ENCODE results near the gene PLEKHM3. TPM values are rescaled to one million over a fixed set of nuclear protein-coding genes. Genes with fewer than 3 reads are reported as not detected.

The PLEKHM3 gene
- total RNA-seq, 1 donor from 2014 or later, result 12.5 TPM

DNA sequence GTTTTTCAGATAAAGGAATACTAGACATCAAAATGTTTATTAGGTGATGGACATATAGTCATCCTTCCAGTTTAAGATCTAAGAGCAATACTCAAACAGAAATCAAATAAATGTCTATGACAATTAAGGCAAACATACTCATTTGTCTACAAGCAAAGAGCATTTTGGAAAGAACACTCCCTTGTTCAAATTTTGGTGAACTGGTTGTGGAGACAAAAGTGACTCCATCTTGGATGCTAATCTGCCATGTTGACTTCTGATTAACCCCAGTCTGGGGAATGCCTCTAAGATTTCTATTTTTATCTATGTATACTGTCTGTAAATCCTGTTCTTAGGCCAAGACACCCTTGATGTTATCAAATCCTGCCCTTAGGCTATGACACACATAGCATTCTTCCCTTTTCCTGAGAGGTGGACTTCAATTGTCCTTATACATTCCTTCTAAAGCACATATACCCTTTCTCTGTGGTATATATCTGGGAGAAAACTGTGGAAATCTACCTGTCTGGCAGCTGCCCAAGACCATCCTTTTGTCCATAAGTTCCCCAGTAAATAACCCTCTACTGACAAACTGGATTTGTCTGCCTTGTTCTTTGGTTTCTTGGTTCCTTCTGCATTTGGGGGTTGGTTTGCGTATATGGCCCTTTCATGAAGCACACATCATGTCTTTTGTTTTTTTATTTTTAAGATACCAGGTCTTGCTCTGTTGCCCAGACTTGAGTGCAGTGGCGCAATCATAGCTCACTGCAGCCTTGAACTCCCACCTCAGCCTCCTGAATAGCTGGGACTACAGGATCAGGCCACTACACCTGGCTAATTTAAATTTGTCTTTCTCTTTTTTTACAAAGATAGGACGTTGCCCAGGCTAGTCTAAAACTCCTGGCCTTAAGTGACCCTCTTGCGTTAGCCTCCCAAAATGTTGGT lies 12.5 kb upstream of the PLEKHM3 start:
- no peak overlapping the region for H3K27ac Mint-ChIP-seq (ENCODE audit: unreplicated experiment)
- TF ChIP-seq, protein P1, sequence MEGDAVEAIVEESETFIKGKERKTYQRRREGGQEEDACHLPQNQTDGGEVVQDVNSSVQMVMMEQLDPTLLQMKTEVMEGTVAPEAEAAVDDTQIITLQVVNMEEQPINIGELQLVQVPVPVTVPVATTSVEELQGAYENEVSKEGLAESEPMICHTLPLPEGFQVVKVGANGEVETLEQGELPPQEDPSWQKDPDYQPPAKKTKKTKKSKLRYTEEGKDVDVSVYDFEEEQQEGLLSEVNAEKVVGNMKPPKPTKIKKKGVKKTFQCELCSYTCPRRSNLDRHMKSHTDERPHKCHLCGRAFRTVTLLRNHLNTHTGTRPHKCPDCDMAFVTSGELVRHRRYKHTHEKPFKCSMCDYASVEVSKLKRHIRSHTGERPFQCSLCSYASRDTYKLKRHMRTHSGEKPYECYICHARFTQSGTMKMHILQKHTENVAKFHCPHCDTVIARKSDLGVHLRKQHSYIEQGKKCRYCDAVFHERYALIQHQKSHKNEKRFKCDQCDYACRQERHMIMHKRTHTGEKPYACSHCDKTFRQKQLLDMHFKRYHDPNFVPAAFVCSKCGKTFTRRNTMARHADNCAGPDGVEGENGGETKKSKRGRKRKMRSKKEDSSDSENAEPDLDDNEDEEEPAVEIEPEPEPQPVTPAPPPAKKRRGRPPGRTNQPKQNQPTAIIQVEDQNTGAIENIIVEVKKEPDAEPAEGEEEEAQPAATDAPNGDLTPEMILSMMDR (IDR thresholded peaks at IDR 0.05), result no peak
- H3K36me3 Mint-ChIP-seq (ENCODE audit: unreplicated experiment), result no peaks in the 10 kb centered on the region
- H3K4me1 Mint-ChIP-seq (ENCODE audit: unreplicated experiment), result peaks cover 4% of the 10 kb centered on the region
- no peak for DNase-seq (ENCODE audit: extremely low spot score, unreplicated experiment)
- H3K4me3 Mint-ChIP-seq (ENCODE audit: unreplicated experiment), result no peak overlapping the region
- peaks cover 3% of the 10 kb centered on the region for H3K27me3 Mint-ChIP-seq (ENCODE audit: unreplicated experiment)
- peaks cover 4% of the 10 kb centered on the region for H3K9me3 Mint-ChIP-seq (ENCODE audit: unreplicated experiment)

DNA sequence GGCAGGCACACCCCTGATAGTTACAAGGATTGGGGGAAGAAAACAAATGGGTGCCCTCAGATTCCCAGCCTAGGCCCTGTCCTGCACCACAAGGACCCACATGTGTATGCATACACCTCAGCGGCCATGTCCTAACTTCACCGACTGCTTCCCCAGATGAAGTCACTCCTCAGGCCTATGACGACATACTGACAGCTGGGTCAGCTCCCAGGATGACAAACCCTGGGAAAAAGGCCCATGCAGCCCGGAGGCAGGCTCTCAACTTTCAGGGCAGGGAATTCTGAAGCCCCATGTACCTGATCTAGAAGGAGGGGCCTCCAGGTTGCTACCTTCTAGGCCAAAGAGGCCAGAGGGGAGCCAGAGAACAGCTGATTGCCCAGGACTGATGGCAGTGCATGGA lies 11.0 kb upstream of the PLEKHM3 start:
- peaks cover 17% of the 10 kb centered on the region for H3K27me3 Mint-ChIP-seq (ENCODE audit: unreplicated experiment)
- H3K36me3 Mint-ChIP-seq (ENCODE audit: unreplicated experiment), result no peaks in the 10 kb centered on the region
- H3K4me1 Mint-ChIP-seq (ENCODE audit: unreplicated experiment), result peaks cover 4% of the 10 kb centered on the region
- no peak overlapping the region for H3K27ac Mint-ChIP-seq (ENCODE audit: unreplicated experiment)
- TF ChIP-seq, protein P1 (IDR thresholded peaks at IDR 0.05), result no peak
- no peak overlapping the region for H3K4me3 Mint-ChIP-seq (ENCODE audit: unreplicated experiment)
- DNase-seq (ENCODE audit: extremely low spot score, unreplicated experiment), result no peak
- H3K9me3 Mint-ChIP-seq (ENCODE audit: unreplicated experiment), result peaks cover 4% of the 10 kb centered on the region

DNA sequence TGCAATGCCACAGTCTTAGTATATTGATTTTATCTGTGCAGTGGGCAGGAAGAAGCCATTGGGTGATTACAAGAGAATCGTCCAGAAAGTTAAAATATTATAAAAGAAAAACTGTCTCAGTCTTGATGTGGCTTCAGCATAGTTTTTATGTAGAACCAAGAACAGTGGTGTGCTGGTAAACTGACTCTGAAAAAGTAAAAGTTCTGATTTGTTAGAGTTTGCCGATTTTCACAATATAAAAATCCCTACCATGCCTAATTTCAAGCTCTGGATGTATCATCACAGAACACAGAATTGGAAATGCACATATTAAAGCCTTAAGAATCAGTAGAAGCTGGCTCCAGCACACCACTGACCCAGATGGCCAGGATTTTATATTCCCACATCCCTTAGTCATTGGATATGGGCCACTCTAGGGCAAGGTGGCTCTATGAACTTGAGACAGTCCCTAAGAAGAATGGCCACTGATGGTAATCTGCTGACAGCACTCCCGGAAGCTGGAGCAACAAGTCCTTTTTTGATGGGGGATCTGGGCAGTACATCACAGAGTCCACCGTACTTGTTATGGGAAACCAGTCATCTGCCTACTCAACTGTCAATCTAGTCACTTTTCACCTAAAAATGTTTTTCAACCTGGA lies 9.3 kb upstream of the PLEKHM3 start:
- peaks cover 4% of the 10 kb centered on the region for H3K9me3 Mint-ChIP-seq (ENCODE audit: unreplicated experiment)
- no peak overlapping the region for H3K4me3 Mint-ChIP-seq (ENCODE audit: unreplicated experiment)
- DNase-seq (ENCODE audit: extremely low spot score, unreplicated experiment), result no peak
- no peak overlapping the region for H3K27ac Mint-ChIP-seq (ENCODE audit: unreplicated experiment)
- TF ChIP-seq, protein P1 (IDR thresholded peaks at IDR 0.05), result no peak
- H3K4me1 Mint-ChIP-seq (ENCODE audit: unreplicated experiment), result no peaks in the 10 kb centered on the region
- H3K36me3 Mint-ChIP-seq (ENCODE audit: unreplicated experiment), result no peaks in the 10 kb centered on the region
- H3K27me3 Mint-ChIP-seq (ENCODE audit: unreplicated experiment), result peaks cover 28% of the 10 kb centered on the region

DNA sequence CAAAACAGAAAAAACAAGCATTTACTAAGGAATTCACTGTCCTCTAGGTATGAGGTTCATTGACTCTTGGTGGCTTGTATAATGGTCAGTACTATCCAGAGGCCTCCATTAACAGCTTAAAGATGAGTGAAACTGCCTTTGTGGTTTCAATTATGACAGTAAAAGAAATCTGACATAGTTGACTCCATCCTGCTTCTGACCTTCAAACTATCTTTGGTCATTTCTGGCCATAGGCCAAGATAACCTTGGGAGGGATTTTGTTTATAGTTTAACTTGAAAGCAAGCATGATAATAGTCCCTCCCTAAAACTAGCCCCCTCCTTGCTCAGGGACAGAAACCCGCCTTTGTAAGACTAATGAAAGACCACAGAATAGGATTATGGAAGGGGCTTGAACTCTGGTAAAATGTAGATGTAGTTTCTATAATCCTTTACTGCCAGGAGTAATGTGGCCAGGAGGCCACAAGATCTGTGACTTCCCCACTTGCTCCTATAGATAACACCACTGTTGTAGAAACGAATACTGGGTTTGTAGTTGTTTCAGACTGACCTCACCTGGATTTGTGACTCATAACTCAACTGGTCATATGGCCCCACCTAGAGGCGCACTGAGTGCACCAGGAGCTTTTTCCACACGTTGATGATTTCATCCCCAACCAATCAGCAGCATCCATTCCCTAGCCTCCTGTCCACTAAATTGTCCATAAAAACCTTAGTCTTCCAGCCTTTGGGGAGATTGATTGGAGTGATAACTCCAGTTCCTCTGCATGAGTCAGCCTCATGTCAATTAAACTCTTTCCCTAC lies 8.6 kb upstream of the PLEKHM3 start:
- no peak for DNase-seq (ENCODE audit: extremely low spot score, unreplicated experiment)
- TF ChIP-seq, protein P1 (IDR thresholded peaks at IDR 0.05), result peak; percentile 25
- Mint-ChIP-seq H3K27ac (ENCODE audit: unreplicated experiment) (no peak overlapping the region), H3K36me3 (ENCODE audit: unreplicated experiment) (no peaks in the 10 kb centered on the region), H3K27me3 (ENCODE audit: unreplicated experiment) (peaks cover 28% of the 10 kb centered on the region), H3K4me3 (ENCODE audit: unreplicated experiment) (no peak overlapping the region), H3K4me1 (ENCODE audit: unreplicated experiment) (no peaks in the 10 kb centered on the region), H3K9me3 (ENCODE audit: unreplicated experiment) (peaks cover 4% of the 10 kb centered on the region)
